Skeletal muscle satellite cell (primary cell): ENCODE measurements around the gene ZFAND3.

Source experiments
- H3K27me3 ChIP-seq: 2 replicates; pipeline ENCODE4 v1.7.0; 2013; ENCODE audit warnings: low read length; ENCODE audit not compliant: control insufficient read depth, insufficient read depth
- H3K36me3 ChIP-seq: 2 replicates; pipeline ENCODE4 v1.7.0; 2013; ENCODE audit warnings: mild to moderate bottlenecking, control low read depth, low read length; ENCODE audit not compliant: insufficient read depth
- H3K4me1 ChIP-seq: 2 replicates; pipeline ENCODE4 v1.7.0; 2013; ENCODE audit warnings: low read length; ENCODE audit not compliant: control insufficient read depth, insufficient read depth
- H3K4me2 ChIP-seq: 2 replicates; pipeline ENCODE4 v1.7.0; 2013; ENCODE audit warnings: mild to moderate bottlenecking, low read length
- H3K4me3 ChIP-seq: 2 replicates; pipeline ENCODE4 v1.7.0; 2013; ENCODE audit warnings: low read length
- H3K9ac ChIP-seq: 2 replicates; pipeline ENCODE4 v1.7.0; 2013; ENCODE audit warnings: mild to moderate bottlenecking, low read depth, low read length, moderate library complexity
- H3K9me3 ChIP-seq: replicated peaks from 2 replicates; pipeline ENCODE4 v1.7.0; 2013; ENCODE audit warnings: mild to moderate bottlenecking, control low read depth, low read length

ZFAND3 gene

GRCh38 chr6:38174315-38174714, 354.8 kb downstream of the ZFAND3 start:
- no peaks in the 10 kb centered on the region for H3K27me3 ChIP-seq

GRCh38 chr6:38174806-38175495, 355.4 kb downstream of the ZFAND3 start:
- H3K4me1 ChIP-seq: no peaks in the 10 kb centered on the region
- H3K9ac ChIP-seq: no peak overlapping the region
- H3K36me3 ChIP-seq: no peaks in the 10 kb centered on the region
- H3K9me3 ChIP-seq: no peaks in the 10 kb centered on the region
- H3K4me2 ChIP-seq: no peak overlapping the region
- H3K27me3 ChIP-seq: no peaks in the 10 kb centered on the region
- H3K4me3 ChIP-seq: no peak overlapping the region

More at GRCh38 chr6:38174315-38174714, 354.8 kb downstream of the ZFAND3 start:
- H3K4me2 ChIP-seq: no peak overlapping the region
- H3K9ac ChIP-seq: no peak overlapping the region
- no peaks in the 10 kb centered on the region for H3K36me3 ChIP-seq
- no peak overlapping the region for H3K4me3 ChIP-seq
- H3K9me3 ChIP-seq: no peaks in the 10 kb centered on the region
- no peaks in the 10 kb centered on the region for H3K4me1 ChIP-seq

- H3K36me3 ChIP-seq: no peaks in the 10 kb centered on the region
- no peaks in the 10 kb centered on the region for H3K27me3 ChIP-seq
- H3K4me1 ChIP-seq: no peaks in the 10 kb centered on the region
- no peak overlapping the region for H3K4me3 ChIP-seq
- no peak overlapping the region for H3K4me2 ChIP-seq
- no peaks in the 10 kb centered on the region for H3K9me3 ChIP-seq
- H3K9ac ChIP-seq: no peak overlapping the region
Observed at GRCh38 chr6:38175786-38176185, 356.3 kb downstream of the ZFAND3 start.

- H3K4me1 ChIP-seq: no peaks in the 10 kb centered on the region
- H3K9me3 ChIP-seq: no peaks in the 10 kb centered on the region
- no peak overlapping the region for H3K4me2 ChIP-seq
- H3K9ac ChIP-seq: no peak overlapping the region
- H3K36me3 ChIP-seq: no peaks in the 10 kb centered on the region
- H3K27me3 ChIP-seq: no peaks in the 10 kb centered on the region
- H3K4me3 ChIP-seq: no peak overlapping the region
Observed at GRCh38 chr6:38176797-38177751, 357.5 kb downstream of the ZFAND3 start.

GRCh38 chr6:38177882-38178583, 358.5 kb downstream of the ZFAND3 start:
- H3K9me3 ChIP-seq: no peaks in the 10 kb centered on the region
- no peak overlapping the region for H3K4me2 ChIP-seq
- no peak overlapping the region for H3K9ac ChIP-seq
- H3K27me3 ChIP-seq: no peaks in the 10 kb centered on the region
- no peaks in the 10 kb centered on the region for H3K4me1 ChIP-seq
- H3K36me3 ChIP-seq: no peaks in the 10 kb centered on the region
- no peak overlapping the region for H3K4me3 ChIP-seq

GRCh38 chr6:38178584-38178886, 359.0 kb downstream of the ZFAND3 start:
- H3K4me1 ChIP-seq: no peaks in the 10 kb centered on the region
- H3K9me3 ChIP-seq: no peaks in the 10 kb centered on the region
- H3K4me2 ChIP-seq: no peak overlapping the region
- H3K4me3 ChIP-seq: no peak overlapping the region
- no peaks in the 10 kb centered on the region for H3K27me3 ChIP-seq
- H3K36me3 ChIP-seq: no peaks in the 10 kb centered on the region
- no peak overlapping the region for H3K9ac ChIP-seq

GRCh38 chr6:38179300-38179699, 359.8 kb downstream of the ZFAND3 start:
- H3K4me3 ChIP-seq: no peak overlapping the region
- no peaks in the 10 kb centered on the region for H3K27me3 ChIP-seq
- no peaks in the 10 kb centered on the region for H3K36me3 ChIP-seq
- H3K9me3 ChIP-seq: no peaks in the 10 kb centered on the region
- no peaks in the 10 kb centered on the region for H3K4me1 ChIP-seq
- no peak overlapping the region for H3K4me2 ChIP-seq
- H3K9ac ChIP-seq: no peak overlapping the region

- Histone ChIP-seq H3K4me1 (no peaks in the 10 kb centered on the region), H3K27me3 (no peaks in the 10 kb centered on the region), H3K9ac (no peak overlapping the region), H3K4me3 (no peak overlapping the region), H3K36me3 (no peaks in the 10 kb centered on the region), H3K9me3 (no peaks in the 10 kb centered on the region), H3K4me2 (no peak overlapping the region)
Observed at GRCh38 chr6:38179794-38180430, 360.4 kb downstream of the ZFAND3 start.

GRCh38 chr6:38180586-38180985, 361.1 kb downstream of the ZFAND3 start:
- Histone ChIP-seq H3K4me1 (no peaks in the 10 kb centered on the region), H3K4me2 (no peak overlapping the region)

GRCh38 chr6:38182426-38182825, 362.9 kb downstream of the ZFAND3 start:
- no peak overlapping the region for H3K9ac ChIP-seq
- no peaks in the 10 kb centered on the region for H3K36me3 ChIP-seq
- H3K4me2 ChIP-seq: no peak overlapping the region
- no peaks in the 10 kb centered on the region for H3K4me1 ChIP-seq
- no peak overlapping the region for H3K4me3 ChIP-seq
- H3K27me3 ChIP-seq: no peaks in the 10 kb centered on the region
- no peaks in the 10 kb centered on the region for H3K9me3 ChIP-seq

More at GRCh38 chr6:38180586-38180985, 361.1 kb downstream of the ZFAND3 start:
- Histone ChIP-seq H3K36me3 (no peaks in the 10 kb centered on the region), H3K9ac (no peak overlapping the region), H3K27me3 (no peaks in the 10 kb centered on the region), H3K9me3 (no peaks in the 10 kb centered on the region), H3K4me3 (no peak overlapping the region)
